ENCODE data around the gene SURF2.

DNA sequence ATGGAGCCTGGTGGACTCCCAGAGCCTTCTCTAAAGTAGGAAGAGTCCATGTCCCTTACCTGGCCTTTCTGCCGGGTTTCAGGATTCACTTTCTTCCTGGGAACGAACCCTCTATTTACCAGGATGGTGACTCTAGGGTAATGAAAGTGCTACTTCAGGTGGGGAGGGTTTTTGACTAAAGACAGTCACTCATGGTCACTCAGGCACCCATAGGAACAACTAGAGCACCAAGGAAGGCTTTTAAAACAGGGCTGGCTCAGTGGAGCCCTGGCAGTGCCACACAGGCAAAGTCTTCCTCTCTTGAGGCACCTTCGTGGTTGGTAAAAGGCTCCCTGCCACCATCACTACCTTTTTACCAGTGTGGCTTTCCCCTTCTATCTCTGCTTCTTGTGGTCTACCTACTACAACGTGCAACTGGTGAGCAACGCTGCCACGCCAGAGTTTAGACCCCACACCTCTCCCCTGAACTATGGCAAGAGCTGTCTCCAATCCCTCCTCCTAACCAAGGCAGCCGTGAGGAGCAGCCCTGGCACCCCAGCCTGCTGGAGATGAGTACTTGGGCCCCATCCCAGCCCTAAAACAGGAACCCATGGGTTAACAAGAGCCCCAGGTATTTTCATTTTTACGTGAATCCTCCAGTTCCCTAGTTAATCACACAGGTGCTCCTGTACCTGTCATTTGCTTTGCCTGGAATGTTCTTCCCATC lies 3.6 kb upstream of the SURF2 start:
- TF ChIP-seq, protein P1, sequence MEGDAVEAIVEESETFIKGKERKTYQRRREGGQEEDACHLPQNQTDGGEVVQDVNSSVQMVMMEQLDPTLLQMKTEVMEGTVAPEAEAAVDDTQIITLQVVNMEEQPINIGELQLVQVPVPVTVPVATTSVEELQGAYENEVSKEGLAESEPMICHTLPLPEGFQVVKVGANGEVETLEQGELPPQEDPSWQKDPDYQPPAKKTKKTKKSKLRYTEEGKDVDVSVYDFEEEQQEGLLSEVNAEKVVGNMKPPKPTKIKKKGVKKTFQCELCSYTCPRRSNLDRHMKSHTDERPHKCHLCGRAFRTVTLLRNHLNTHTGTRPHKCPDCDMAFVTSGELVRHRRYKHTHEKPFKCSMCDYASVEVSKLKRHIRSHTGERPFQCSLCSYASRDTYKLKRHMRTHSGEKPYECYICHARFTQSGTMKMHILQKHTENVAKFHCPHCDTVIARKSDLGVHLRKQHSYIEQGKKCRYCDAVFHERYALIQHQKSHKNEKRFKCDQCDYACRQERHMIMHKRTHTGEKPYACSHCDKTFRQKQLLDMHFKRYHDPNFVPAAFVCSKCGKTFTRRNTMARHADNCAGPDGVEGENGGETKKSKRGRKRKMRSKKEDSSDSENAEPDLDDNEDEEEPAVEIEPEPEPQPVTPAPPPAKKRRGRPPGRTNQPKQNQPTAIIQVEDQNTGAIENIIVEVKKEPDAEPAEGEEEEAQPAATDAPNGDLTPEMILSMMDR (conservative IDR thresholded peaks at IDR 0.05; ENCODE audit: low read length) = no peak
- no peak for TF ChIP-seq EZH2phosphoT487 (IDR thresholded peaks at IDR 0.05; ENCODE audit: borderline replicate concordance)

Measured in Loucy (cell line).